ENCODE data around the gene DAPK3.

GRCh38 chr19:3984584-3984907 is 13.6 kb upstream of the DAPK3 start:
- TF ChIP-seq, protein P1, sequence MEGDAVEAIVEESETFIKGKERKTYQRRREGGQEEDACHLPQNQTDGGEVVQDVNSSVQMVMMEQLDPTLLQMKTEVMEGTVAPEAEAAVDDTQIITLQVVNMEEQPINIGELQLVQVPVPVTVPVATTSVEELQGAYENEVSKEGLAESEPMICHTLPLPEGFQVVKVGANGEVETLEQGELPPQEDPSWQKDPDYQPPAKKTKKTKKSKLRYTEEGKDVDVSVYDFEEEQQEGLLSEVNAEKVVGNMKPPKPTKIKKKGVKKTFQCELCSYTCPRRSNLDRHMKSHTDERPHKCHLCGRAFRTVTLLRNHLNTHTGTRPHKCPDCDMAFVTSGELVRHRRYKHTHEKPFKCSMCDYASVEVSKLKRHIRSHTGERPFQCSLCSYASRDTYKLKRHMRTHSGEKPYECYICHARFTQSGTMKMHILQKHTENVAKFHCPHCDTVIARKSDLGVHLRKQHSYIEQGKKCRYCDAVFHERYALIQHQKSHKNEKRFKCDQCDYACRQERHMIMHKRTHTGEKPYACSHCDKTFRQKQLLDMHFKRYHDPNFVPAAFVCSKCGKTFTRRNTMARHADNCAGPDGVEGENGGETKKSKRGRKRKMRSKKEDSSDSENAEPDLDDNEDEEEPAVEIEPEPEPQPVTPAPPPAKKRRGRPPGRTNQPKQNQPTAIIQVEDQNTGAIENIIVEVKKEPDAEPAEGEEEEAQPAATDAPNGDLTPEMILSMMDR (IDR thresholded peaks at IDR 0.05; ENCODE audit: low read depth, low read length), result no peak
- TF ChIP-seq EZH2phosphoT487 (IDR thresholded peaks at IDR 0.05; ENCODE audit: low read depth), result no peak
